Astrocyte of the spinal cord (primary cell): ENCODE results near the gene GNL1.

ENCODE experiments used
- DNase-seq: peaks from one replicate; pipeline ENCODE4 v3.0.0; 2011; ENCODE audit warnings: low read depth, low spot score
- H3K4me3 ChIP-seq: 2 replicates; pipeline ENCODE4 v1.5.1; 2011; ENCODE audit warnings: low read depth, mild to moderate bottlenecking, low read length, moderate library complexity
- CTCF ChIP-seq: IDR thresholded peaks from 2 replicates; pipeline ENCODE4 v1.5.1; 2012; ENCODE audit warnings: low read depth, mild to moderate bottlenecking, low read length, inconsistent platforms
- in situ Hi-C: cut with HindIII; loops from 2 replicates; pipeline ENCODE4 v1.10.0; 2017; ENCODE audit warnings: low sequenced_read_pairs

The GNL1 gene

GRCh38 chr6:30583921-30584320 is 27.6 kb upstream of the GNL1 start:
- in situ Hi-C loops: no loop called here
- no peak overlapping the region for H3K4me3 ChIP-seq
- DNase-seq: peak; percentile 31
- no peak for TF ChIP-seq CTCF

GRCh38 chr6:30578051-30578450 is 21.8 kb upstream of the GNL1 start:
- no peak for TF ChIP-seq CTCF
- no peak for DNase-seq
- in situ Hi-C loops: no loop called here
- H3K4me3 ChIP-seq: no peak overlapping the region

GRCh38 chr6:30573113-30573512 is 16.8 kb upstream of the GNL1 start:
- no peak for DNase-seq
- no peak for TF ChIP-seq CTCF
- in situ Hi-C loops: no loop called here
- no peak overlapping the region for H3K4me3 ChIP-seq

GRCh38 chr6:30572148-30572547 is 15.9 kb upstream of the GNL1 start:
- no peak for TF ChIP-seq CTCF
- in situ Hi-C loops: no loop called here
- peak overlapping the region; percentile 88 for H3K4me3 ChIP-seq
- no peak for DNase-seq

GRCh38 chr6:30571762-30572082 is 15.4 kb upstream of the GNL1 start:
- no peak for TF ChIP-seq CTCF
- peak overlapping the region; percentile 88 for H3K4me3 ChIP-seq
- no peak for DNase-seq
- in situ Hi-C loops: no loop called here

- peak within 1 kb of the TSS; percentile 88 for H3K4me3 ChIP-seq
- in situ Hi-C loops: no loop called here
- DNase-seq: peak; percentile 97
- TF ChIP-seq CTCF: no peak
Measured at GRCh38 chr6:30571075-30571761, 14.9 kb upstream of the GNL1 start, which contains the start of gene ABCF1. TSS of gene ABCF1 (plus strand) at chr6:30571442. CDS start at chr6:30571488, 46 bp downstream.
